ENCODE results near the gene KRT1.

KRT1 gene

GRCh38 chr12:52631264-52631663 lies 48.9 kb downstream of the KRT1 start:
- ATAC-seq, result no peak
- H3K27me3 Mint-ChIP-seq, result peaks cover 26% of the 10 kb centered on the region
- H3K4me1 Mint-ChIP-seq, result no peaks in the 10 kb centered on the region
- no peak overlapping the region for H3K4me3 Mint-ChIP-seq
- H3K9me3 Mint-ChIP-seq, result no peaks in the 10 kb centered on the region
- no peaks in the 10 kb centered on the region for H3K36me3 Mint-ChIP-seq
- H3K27ac Mint-ChIP-seq, result no peak overlapping the region

- H3K27ac Mint-ChIP-seq, result no peak overlapping the region
- ATAC-seq, result no peak
- H3K27me3 Mint-ChIP-seq, result peaks cover 26% of the 10 kb centered on the region
- H3K36me3 Mint-ChIP-seq, result no peaks in the 10 kb centered on the region
- H3K4me3 Mint-ChIP-seq, result no peak overlapping the region
- H3K4me1 Mint-ChIP-seq, result no peaks in the 10 kb centered on the region
- no peaks in the 10 kb centered on the region for H3K9me3 Mint-ChIP-seq
Measured at GRCh38 chr12:52630599-52631200, 49.5 kb downstream of the KRT1 start.

- Mint-ChIP-seq H3K9me3 (no peaks in the 10 kb centered on the region), H3K27me3 (peaks cover 26% of the 10 kb centered on the region), H3K36me3 (no peaks in the 10 kb centered on the region), H3K4me1 (no peaks in the 10 kb centered on the region), H3K27ac (no peak overlapping the region), H3K4me3 (no peak overlapping the region)
- no peak for ATAC-seq
Measured at GRCh38 chr12:52630008-52630500, 50.2 kb downstream of the KRT1 start.

- Mint-ChIP-seq H3K4me1 (no peaks in the 10 kb centered on the region), H3K9me3 (no peaks in the 10 kb centered on the region), H3K27me3 (peaks cover 24% of the 10 kb centered on the region), H3K4me3 (no peak overlapping the region), H3K36me3 (no peaks in the 10 kb centered on the region), H3K27ac (no peak overlapping the region)
- no peak for ATAC-seq
Measured at GRCh38 chr12:52629281-52630007, 50.8 kb downstream of the KRT1 start.

GRCh38 chr12:52628841-52629240 lies 51.4 kb downstream of the KRT1 start:
- H3K4me1 Mint-ChIP-seq, result no peaks in the 10 kb centered on the region
- H3K27me3 Mint-ChIP-seq, result peaks cover 20% of the 10 kb centered on the region
- H3K27ac Mint-ChIP-seq, result no peak overlapping the region
- H3K36me3 Mint-ChIP-seq, result no peaks in the 10 kb centered on the region
- no peak overlapping the region for H3K4me3 Mint-ChIP-seq
- no peaks in the 10 kb centered on the region for H3K9me3 Mint-ChIP-seq
- ATAC-seq, result no peak

- no peak for ATAC-seq
- Mint-ChIP-seq H3K4me3 (no peak overlapping the region), H3K4me1 (no peaks in the 10 kb centered on the region), H3K27ac (no peak overlapping the region), H3K27me3 (peaks cover 21% of the 10 kb centered on the region), H3K36me3 (no peaks in the 10 kb centered on the region), H3K9me3 (no peaks in the 10 kb centered on the region)
Measured at GRCh38 chr12:52628111-52628507, 52.1 kb downstream of the KRT1 start.

GRCh38 chr12:52627395-52628110 lies 52.7 kb downstream of the KRT1 start:
- no peak overlapping the region for H3K27ac Mint-ChIP-seq
- no peaks in the 10 kb centered on the region for H3K4me1 Mint-ChIP-seq

More at GRCh38 chr12:52627395-52628110, 52.7 kb downstream of the KRT1 start:
- Mint-ChIP-seq H3K9me3 (no peaks in the 10 kb centered on the region), H3K27me3 (peaks cover 26% of the 10 kb centered on the region), H3K4me3 (no peak overlapping the region), H3K36me3 (no peaks in the 10 kb centered on the region)
- ATAC-seq, result no peak
